Measurements from ENCODE around the gene KLHL25.

The KLHL25 gene

GRCh38 chr15:85711580-85712192 lies 83.0 kb downstream of the KLHL25 start:
- peak; percentile 62 for DNase-seq

GRCh38 chr15:85710340-85710842 lies 84.3 kb downstream of the KLHL25 start:
- peak; percentile 64 for DNase-seq

All from suppressor macrophage treated with lipopolysaccharide for 4 hours (primary cell).